Measurements from ENCODE around the gene TMEM161B. TPM values are rescaled to one million over a fixed set of nuclear protein-coding genes. Genes with fewer than 3 reads are reported as not detected.

TMEM161B gene
- total RNA-seq, 1 donor from 2014 or later: 9.6 TPM

GRCh38 chr5:88235346-88235745 is 33.3 kb downstream of the TMEM161B start:
- TF ChIP-seq, protein P1, sequence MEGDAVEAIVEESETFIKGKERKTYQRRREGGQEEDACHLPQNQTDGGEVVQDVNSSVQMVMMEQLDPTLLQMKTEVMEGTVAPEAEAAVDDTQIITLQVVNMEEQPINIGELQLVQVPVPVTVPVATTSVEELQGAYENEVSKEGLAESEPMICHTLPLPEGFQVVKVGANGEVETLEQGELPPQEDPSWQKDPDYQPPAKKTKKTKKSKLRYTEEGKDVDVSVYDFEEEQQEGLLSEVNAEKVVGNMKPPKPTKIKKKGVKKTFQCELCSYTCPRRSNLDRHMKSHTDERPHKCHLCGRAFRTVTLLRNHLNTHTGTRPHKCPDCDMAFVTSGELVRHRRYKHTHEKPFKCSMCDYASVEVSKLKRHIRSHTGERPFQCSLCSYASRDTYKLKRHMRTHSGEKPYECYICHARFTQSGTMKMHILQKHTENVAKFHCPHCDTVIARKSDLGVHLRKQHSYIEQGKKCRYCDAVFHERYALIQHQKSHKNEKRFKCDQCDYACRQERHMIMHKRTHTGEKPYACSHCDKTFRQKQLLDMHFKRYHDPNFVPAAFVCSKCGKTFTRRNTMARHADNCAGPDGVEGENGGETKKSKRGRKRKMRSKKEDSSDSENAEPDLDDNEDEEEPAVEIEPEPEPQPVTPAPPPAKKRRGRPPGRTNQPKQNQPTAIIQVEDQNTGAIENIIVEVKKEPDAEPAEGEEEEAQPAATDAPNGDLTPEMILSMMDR (IDR thresholded peaks at IDR 0.05): no peak
- Mint-ChIP-seq H3K27me3 (ENCODE audit: low read depth) (no peaks in the 10 kb centered on the region), H3K36me3 (ENCODE audit: low read depth) (peaks cover 7% of the 10 kb centered on the region), H3K9me3 (ENCODE audit: low read depth) (peaks cover 5% of the 10 kb centered on the region), H3K4me3 (ENCODE audit: unreplicated experiment) (no peak overlapping the region), H3K4me1 (ENCODE audit: low read depth) (no peaks in the 10 kb centered on the region), H3K27ac (ENCODE audit: unreplicated experiment) (no peak overlapping the region)
- DNase-seq (ENCODE audit: low spot score): no peak

- Mint-ChIP-seq H3K9me3 (ENCODE audit: low read depth) (peaks cover 5% of the 10 kb centered on the region), H3K4me3 (ENCODE audit: unreplicated experiment) (no peak overlapping the region), H3K4me1 (ENCODE audit: low read depth) (no peaks in the 10 kb centered on the region), H3K27me3 (ENCODE audit: low read depth) (no peaks in the 10 kb centered on the region), H3K36me3 (ENCODE audit: low read depth) (peaks cover 5% of the 10 kb centered on the region), H3K27ac (ENCODE audit: unreplicated experiment) (no peak overlapping the region)
- TF ChIP-seq, protein P1 (IDR thresholded peaks at IDR 0.05): no peak
- no peak for DNase-seq (ENCODE audit: low spot score)
Observed at GRCh38 chr5:88230546-88231066, 38.0 kb downstream of the TMEM161B start.

GRCh38 chr5:88226881-88227450 is 41.7 kb downstream of the TMEM161B start:
- no peak overlapping the region for H3K4me3 Mint-ChIP-seq (ENCODE audit: unreplicated experiment)

DNA sequence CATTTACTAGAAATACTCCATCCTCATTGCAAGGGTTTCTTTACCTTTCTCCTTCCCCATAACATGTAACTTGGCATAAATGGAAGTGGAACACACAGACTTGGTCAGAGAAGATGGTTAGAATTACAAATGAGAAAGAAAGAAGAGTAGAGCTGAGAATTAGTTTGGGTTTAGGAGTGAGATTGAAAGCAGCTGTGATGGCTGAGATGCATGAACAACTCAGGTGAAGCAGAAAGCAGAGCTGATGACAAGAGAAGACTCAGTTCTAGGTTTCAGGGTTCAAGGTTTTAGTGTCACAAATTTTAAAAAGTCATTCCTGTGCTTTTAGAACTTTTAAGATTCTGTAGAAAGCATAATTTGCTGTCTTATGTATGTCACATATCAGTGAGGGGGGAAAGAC is 54.0 kb downstream of the TMEM161B start:
- Mint-ChIP-seq H3K27me3 (ENCODE audit: low read depth) (no peaks in the 10 kb centered on the region), H3K4me1 (ENCODE audit: low read depth) (no peaks in the 10 kb centered on the region), H3K9me3 (ENCODE audit: low read depth) (no peaks in the 10 kb centered on the region), H3K27ac (ENCODE audit: unreplicated experiment) (no peak overlapping the region), H3K36me3 (ENCODE audit: low read depth) (peaks cover 18% of the 10 kb centered on the region), H3K4me3 (ENCODE audit: unreplicated experiment) (no peak overlapping the region)
- TF ChIP-seq, protein P1 (IDR thresholded peaks at IDR 0.05): no peak
- no peak for DNase-seq (ENCODE audit: low spot score)

More at GRCh38 chr5:88226881-88227450, 41.7 kb downstream of the TMEM161B start:
- H3K27ac Mint-ChIP-seq (ENCODE audit: unreplicated experiment): no peak overlapping the region
- no peaks in the 10 kb centered on the region for H3K27me3 Mint-ChIP-seq (ENCODE audit: low read depth)
- H3K4me1 Mint-ChIP-seq (ENCODE audit: low read depth): no peaks in the 10 kb centered on the region
- DNase-seq (ENCODE audit: low spot score): no peak
- H3K9me3 Mint-ChIP-seq (ENCODE audit: low read depth): peaks cover 3% of the 10 kb centered on the region
- peaks cover 5% of the 10 kb centered on the region for H3K36me3 Mint-ChIP-seq (ENCODE audit: low read depth)
- TF ChIP-seq, protein P1 (IDR thresholded peaks at IDR 0.05): no peak

DNA sequence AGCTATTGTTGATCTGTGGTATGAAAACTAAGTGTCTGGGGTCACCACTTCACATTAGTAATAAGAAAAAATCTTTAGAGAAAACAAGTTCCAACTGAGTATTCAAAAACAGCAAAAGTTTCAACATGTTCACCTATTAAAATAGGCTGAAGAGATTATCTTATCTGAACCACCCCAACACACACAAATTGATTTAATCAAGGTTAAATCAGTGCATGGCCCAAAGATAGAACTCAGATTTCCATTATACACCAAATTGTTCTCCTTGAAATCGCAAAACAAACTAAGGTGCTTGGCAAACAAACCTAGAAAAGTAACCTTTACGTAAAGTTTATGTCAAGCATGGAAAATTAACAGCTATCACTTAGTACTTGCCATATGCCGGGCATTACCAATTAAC is 61.1 kb downstream of the TMEM161B start:
- Mint-ChIP-seq H3K4me1 (ENCODE audit: low read depth) (peaks cover 3% of the 10 kb centered on the region), H3K4me3 (ENCODE audit: unreplicated experiment) (no peak overlapping the region), H3K36me3 (ENCODE audit: low read depth) (peaks cover 7% of the 10 kb centered on the region), H3K27ac (ENCODE audit: unreplicated experiment) (no peak overlapping the region), H3K9me3 (ENCODE audit: low read depth) (no peaks in the 10 kb centered on the region), H3K27me3 (ENCODE audit: low read depth) (no peaks in the 10 kb centered on the region)
- DNase-seq (ENCODE audit: low spot score): no peak
- TF ChIP-seq, protein P1 (IDR thresholded peaks at IDR 0.05): no peak
